GM18502 (cell line): ENCODE measurements around the gene DISP2.

Experiments
- ATAC-seq: cut with Tn5 transposase; IDR thresholded peaks from one replicate; pipeline ENCODE4 v1.9.1; 2021; ENCODE audit warnings: mild to moderate bottlenecking; ENCODE audit not compliant: unreplicated experiment, poor library complexity

Gene DISP2

GRCh38 chr15:40340038-40340739, 17.8 kb upstream of the DISP2 start:
- ATAC-seq = no peak

GRCh38 chr15:40340740-40341400, 17.1 kb upstream of the DISP2 start, which contains the start of gene CCDC9B:
Gene CCDC9B (minus strand): TSS chr15:40340939. CDS start chr15:40340819, 120 bp downstream.
- no peak for ATAC-seq

- ATAC-seq = no peak
Measured at GRCh38 chr15:40342416-40343320, 15.4 kb upstream of the DISP2 start.

- no peak for ATAC-seq
Measured at GRCh38 chr15:40343512-40343911, 14.5 kb upstream of the DISP2 start.

GRCh38 chr15:40344217-40344616, 13.8 kb upstream of the DISP2 start:
- no peak for ATAC-seq

GRCh38 chr15:40344631-40345120, 13.3 kb upstream of the DISP2 start:
- no peak for ATAC-seq

GRCh38 chr15:40345225-40345866, 12.7 kb upstream of the DISP2 start:
- ATAC-seq = no peak

GRCh38 chr15:40345867-40346578, 12.0 kb upstream of the DISP2 start:
- no peak for ATAC-seq

GRCh38 chr15:40346579-40347558, 11.2 kb upstream of the DISP2 start:
- no peak for ATAC-seq

- ATAC-seq = no peak
Measured at GRCh38 chr15:40347559-40348473, 10.2 kb upstream of the DISP2 start.

- no peak for ATAC-seq
Measured at GRCh38 chr15:40348474-40348870, 9.5 kb upstream of the DISP2 start.

- no peak for ATAC-seq
Measured at GRCh38 chr15:40349163-40349562, 8.9 kb upstream of the DISP2 start.

GRCh38 chr15:40352281-40352901, 5.6 kb upstream of the DISP2 start:
- no peak for ATAC-seq

- no peak for ATAC-seq
Measured at GRCh38 chr15:40353697-40354096, 4.3 kb upstream of the DISP2 start.

- ATAC-seq = no peak
Measured at GRCh38 chr15:40354408-40355171, 3.4 kb upstream of the DISP2 start.

GRCh38 chr15:40355976-40356585, 1.9 kb upstream of the DISP2 start:
- no peak for ATAC-seq
